ENCODE results near the gene DPYSL3.

DPYSL3 gene

GRCh38 chr5:147406636-147407035, 103.2 kb downstream of the DPYSL3 start:
- DNase-seq (ENCODE audit: low read depth in 1 of 2, low spot score in 1 of 2): no peak

GRCh38 chr5:147404706-147405105, 105.2 kb downstream of the DPYSL3 start:
- no peak for DNase-seq (ENCODE audit: low read depth in 1 of 2, low spot score in 1 of 2)

DNA sequence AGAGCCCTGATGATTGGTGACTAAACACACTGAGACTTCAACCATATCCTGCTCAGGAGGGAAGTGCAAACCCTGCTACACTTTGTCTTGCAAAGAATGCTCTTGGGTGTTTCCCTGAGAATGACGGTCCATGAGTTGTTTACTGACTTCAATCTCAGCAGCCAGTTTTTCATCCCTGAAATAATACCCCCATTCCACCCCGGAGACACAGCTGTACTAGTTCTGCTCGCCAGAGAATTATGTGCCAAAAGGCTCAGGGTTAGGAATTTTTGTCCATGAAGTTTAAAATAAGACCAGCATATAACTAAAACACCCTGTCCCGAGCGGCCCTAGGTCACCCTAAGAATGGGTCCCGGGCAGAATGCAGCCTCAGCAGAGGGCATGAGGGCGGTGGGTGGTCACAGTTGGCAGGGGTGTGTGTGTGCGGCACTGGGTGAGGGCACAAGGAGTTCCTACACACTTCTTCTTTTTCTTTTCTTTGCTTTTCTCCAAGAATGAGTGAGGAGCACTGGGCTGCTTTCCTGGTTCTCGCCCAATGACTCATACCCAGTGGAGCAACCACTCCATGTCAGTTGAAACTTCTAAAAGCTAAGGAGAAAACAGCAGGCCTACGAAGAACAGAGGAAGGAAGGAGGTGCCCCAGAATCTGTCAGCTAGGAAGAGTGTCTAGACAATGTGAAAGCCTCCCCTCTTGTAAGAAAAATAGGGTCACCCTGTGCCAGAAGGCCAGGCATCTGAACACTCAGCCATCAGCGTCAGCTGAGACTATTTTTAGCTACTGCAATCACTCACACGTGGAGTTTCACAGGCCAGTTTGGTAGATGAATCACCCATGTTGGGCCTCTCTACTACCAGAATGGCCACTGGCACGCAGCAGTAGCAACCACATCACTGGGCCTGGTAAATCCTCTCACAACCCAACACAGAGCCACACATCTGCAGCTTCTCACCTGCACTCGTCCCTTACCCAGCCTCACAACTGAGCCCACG, 105.9 kb downstream of the DPYSL3 start:
- DNase-seq (ENCODE audit: low read depth in 1 of 2, low spot score in 1 of 2): no peak

DNA sequence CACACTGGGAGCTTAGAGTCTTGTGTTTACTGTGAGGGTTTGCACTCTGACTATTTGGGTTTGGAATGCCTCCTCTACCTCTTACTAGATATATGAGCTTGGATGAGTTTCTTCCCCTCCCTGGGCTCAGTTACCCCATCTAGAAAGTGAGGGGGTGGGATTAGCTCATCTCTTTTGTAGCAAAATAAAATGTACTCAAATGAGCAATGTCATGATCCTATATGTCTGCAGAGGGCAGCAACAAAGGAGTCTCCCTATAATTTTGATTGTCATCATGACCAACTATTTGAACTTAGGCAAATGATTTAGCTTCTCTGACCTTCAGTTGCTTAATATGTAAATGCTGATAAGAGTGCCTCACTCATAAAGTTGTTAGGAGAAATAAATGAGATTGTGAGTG, 109.0 kb downstream of the DPYSL3 start:
- DNase-seq (ENCODE audit: low read depth in 1 of 2, low spot score in 1 of 2): no peak

- DNase-seq (ENCODE audit: low read depth in 1 of 2, low spot score in 1 of 2): no peak
These were observed 109.6 kb downstream of the DPYSL3 start for GRCh38 chr5:147400126-147400809.

DNA sequence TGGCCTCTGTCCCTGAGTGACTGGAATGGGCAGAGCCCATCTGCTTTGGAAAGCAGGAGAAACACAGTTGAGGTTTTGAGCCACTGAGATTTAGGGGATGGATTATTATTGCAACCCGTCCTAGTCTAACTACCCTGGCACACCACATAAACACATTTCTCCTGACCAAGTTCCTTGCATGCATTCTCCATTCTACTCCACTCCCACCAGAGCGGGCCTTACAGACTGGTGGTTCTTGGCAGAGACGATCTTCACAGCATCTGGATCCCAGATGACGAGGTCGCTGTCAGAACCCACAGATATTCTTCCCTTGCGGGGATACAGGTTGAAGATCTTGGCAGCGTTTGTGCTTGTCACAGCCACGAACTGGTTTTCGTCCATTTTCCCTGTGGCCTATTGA, 111.0 kb downstream of the DPYSL3 start:
- no peak for DNase-seq (ENCODE audit: low read depth in 1 of 2, low spot score in 1 of 2)

DNA sequence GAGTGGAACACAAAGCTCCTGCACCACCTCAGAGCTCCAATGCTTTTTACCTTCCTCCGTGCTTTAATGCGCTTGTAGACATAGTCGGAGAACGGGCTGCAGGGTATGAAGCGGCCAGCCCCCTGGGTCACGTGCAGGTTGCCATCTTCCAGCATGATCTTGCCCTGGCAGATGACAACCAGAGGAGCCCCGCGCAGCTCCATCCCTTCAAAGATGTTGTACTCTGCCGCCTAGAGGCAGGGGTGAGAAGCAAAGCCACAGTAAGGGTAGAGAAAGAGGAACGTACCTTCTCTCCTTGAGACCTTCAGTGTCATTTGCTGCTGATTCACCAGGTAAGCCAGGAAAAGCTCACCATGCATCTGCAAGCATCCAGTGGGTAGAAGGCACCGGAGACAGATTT, 112.3 kb downstream of the DPYSL3 start:
- DNase-seq (ENCODE audit: low read depth in 1 of 2, low spot score in 1 of 2): no peak

GRCh38 chr5:147396070-147396823, 113.6 kb downstream of the DPYSL3 start:
- no peak for DNase-seq (ENCODE audit: low read depth in 1 of 2, low spot score in 1 of 2)

DNA sequence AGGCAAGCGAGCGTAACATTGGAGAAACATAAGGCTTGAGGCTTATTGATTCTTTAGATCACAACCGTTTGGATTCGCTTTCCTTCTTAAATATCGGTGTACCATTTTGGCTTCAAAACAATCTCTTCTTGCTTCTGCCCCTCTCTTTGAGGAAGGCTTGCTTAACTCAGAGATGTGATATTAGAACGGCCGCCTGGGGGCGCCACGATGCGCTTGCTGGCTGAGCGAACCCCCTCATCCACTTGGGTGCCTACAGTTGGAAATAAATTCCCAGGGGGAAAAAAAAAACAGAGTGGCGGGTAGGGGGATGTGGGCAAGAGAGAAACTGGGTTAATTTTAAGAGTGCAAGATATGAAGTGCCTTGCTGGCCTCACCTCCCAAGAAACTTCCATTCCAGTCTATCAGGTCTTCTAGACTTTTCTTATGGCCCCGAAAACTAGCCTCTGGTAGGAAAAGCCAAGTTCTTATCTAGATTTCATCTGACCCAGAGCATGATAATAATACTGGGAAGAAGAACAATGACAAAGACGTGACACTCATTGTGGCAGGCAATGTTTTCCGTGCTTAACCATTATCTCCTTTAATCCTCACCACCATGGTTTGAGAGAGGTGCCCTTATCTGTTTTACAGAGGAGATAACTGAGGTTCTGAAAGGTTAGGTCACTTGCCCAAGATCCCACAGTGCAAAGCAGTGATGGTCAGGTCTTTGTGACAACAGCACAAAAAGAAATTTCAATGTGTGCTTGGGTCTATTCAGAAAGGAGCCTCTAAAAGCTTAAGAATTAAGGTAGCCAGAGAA, 115.8 kb downstream of the DPYSL3 start:
- no peak for DNase-seq (ENCODE audit: low read depth in 1 of 2, low spot score in 1 of 2)

DNA sequence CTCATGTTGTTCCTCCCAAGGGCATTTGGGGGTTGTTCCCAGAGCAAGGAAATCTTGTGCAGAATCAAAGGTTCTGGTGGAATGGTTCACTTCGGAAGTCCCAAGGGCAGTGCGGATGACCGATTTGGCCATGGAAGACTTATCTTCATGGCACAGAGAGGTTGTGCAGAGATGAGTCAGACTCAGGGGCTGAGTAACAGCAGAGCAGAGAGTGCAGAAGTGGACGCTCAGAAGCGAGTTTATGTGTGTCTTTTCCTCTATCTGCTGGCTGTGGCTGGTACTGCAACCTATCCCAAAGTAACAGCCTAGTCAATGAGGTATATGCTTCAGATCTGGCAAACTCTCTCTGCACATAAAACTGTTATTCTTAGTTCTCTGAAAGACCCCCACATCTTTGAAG, 118.1 kb downstream of the DPYSL3 start:
- DNase-seq (ENCODE audit: low read depth in 1 of 2, low spot score in 1 of 2): no peak

DNA sequence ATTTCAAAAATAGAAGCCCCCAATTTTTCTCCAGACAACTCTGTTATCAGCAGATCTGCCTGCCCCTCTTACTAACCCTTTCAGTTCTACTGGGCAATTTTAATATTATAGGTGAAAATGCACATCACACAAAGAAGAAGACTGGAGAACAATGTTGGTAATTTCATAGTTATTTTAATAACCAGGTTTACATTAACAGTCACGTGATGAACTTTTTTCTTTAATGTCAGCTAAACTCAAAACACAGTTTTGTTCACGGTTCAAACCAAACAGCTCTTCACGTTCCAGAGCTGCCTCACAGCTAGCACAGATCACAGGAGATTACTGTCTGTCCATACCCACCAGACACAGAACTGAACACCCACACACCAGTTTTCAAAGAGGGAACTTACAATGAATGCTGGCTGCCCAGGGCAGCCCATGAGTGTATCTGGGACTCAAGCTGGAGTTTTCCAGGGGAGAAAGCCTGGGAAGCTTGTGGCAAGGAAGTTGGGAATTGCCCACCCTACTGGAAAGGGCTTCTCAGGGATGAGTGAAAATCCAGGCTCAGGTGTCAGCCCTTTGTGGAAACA, 119.1 kb downstream of the DPYSL3 start:
- no peak for DNase-seq (ENCODE audit: low read depth in 1 of 2, low spot score in 1 of 2)

DNA sequence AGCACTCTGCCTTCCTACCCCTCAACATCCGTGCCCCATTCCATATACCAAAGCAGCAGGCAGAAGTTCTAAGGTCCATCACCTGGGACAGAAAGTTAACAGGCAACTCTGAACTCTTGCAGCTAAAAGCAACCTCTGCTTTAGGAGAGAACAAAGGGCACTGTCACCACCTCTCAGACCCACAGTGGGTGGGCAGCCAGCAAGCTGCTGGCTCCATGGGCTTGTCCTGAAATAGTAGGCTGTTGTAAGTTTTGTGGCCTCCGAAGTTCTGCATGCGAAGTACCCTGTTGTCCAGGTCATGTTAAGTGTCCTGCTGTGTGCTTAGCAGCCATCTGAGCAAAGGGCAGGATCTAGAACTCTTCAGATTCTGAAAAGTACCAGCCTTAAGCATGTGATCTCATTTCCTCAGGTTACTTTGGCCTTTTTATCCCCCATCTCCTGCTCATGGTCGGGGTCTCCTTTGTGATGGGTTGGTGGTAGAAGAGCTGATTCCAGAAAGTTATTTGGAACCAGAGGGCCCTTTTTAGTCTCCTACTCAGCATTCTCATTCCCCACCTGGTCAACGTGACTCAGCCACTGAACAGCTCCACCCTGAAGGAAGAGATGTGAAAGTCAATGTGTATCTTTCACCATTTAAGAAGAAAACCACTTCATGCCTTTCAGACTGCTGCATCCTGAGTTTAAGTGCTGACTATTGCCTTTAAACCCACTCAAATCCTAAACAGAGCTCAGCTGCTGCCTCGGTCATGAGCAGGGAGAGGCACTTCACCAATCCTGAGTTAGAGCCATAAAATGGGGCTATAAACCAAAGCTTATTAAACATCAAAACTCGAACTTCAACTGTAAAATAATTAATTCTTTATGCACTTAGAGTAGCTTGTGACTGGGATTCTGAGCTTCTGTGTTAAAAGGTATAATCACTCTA, 121.4 kb downstream of the DPYSL3 start:
- no peak for DNase-seq (ENCODE audit: low read depth in 1 of 2, low spot score in 1 of 2)

DNA sequence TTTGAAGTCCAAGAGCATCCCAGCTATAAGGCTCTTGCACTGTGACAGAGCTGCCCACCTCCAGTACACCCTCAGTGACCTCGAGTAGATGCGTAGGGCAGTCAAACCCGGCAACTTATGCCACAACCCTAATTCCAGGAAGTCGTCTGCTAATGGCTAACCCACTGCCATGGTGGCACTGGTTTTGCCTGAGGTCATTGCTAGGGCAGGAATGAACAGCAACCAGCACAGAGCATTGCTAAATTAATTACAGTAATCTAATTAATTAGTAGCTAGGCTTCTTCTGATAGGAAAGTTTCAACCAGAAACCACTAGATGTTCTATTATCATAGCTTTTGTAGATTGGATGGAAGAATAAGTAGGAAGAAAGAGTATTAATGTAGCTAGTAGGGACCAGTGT, 122.8 kb downstream of the DPYSL3 start:
- DNase-seq (ENCODE audit: low read depth in 1 of 2, low spot score in 1 of 2): no peak

GRCh38 chr5:147384346-147385193, 125.3 kb downstream of the DPYSL3 start:
- DNase-seq (ENCODE audit: low read depth in 1 of 2, low spot score in 1 of 2): no peak

DNA sequence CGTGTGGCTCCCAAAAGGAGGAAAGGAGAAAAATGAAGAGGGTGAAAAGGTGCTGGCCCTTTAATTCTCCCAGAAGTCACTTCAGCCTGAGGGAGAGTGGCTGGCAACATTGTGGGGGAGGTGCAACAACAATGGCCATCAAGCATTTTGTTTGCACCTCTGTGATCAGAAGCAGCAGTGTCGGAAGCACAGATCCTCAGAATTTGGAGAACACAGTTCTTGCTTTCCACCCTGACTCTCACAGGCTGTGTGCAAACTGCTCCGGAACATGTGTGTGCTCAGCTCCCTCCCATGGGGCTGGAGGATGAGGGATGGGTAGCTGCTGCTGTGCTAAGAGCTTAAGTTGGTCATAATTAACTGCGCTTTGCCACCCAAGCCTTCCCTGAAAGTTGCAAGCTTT, 127.1 kb downstream of the DPYSL3 start:
- DNase-seq (ENCODE audit: low read depth in 1 of 2, low spot score in 1 of 2): no peak

DNA sequence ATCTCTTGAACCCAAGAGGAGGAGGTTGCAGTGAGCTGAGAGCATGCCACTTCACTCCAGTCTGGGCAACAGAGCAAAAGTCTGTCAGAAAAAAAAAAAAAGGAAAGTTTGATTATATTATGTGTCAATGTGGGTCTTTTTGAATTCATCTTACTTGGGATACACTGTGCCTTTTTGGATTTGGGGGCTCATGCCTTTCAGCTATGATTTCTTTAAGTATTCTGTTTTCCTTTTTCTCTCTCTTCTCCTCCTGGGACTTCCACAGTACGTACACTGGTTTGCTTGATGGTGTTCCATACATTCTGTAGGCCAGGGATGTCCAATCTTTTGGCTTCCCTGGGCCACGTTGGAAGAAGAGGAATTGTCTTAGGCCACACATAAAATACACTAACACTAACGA, 128.3 kb downstream of the DPYSL3 start:
- DNase-seq (ENCODE audit: low read depth in 1 of 2, low spot score in 1 of 2): no peak

- no peak for DNase-seq (ENCODE audit: low read depth in 1 of 2, low spot score in 1 of 2)
These were observed 132.2 kb downstream of the DPYSL3 start for GRCh38 chr5:147377682-147378081.

DNA sequence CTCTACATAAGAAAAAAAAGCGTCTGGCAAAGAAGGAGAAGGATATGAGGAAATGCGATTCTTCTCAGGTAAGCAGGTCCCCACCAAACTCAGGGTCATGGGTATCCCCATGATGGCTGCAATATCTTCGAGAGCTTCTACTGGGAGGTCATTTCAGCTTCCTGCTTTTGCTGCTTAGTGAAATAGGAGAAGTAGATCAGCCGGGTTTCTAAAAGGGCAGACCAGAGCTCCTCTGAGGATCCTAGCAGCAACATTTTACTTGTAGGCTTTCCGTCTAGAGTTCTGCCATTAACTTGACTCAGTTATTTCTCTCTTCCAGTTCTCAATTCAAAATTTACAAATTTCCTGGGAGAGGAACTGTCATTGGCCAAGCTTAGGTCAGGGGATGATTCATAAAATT, 134.7 kb downstream of the DPYSL3 start:
- DNase-seq (ENCODE audit: low read depth in 1 of 2, low spot score in 1 of 2): no peak

DNA sequence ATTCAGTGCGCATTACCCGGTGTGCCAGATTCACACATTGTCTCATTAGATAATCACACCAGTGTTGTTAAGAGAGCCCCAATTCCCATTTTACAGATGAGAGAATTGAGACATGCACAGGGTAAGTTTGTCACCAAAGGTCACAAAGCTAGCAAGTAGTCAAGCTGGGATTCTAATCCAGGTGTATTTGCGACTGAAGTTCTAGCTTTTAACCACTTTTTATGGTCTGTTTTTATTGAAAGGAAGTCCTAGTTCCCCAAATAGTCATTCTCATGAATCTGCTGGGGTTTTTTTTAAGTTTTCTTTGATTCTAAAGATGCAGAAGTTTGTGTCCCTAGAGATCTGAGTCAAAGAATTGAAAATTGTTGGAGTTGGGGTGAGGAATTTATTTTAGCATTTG, 136.5 kb downstream of the DPYSL3 start:
- DNase-seq (ENCODE audit: low read depth in 1 of 2, low spot score in 1 of 2): no peak
